WTC11 (cell line): ENCODE measurements around the gene TMPRSS5. TPM values are rescaled to one million over a fixed set of nuclear protein-coding genes. Genes with fewer than 3 reads are reported as not detected.

ENCODE experiments used
- ATAC-seq: fragments of 200-7000 bp; cut with Tn5 transposase; 2 replicates; pipeline ENCODE4 v1.10.0; 2021; ENCODE audit warnings: mild to moderate bottlenecking, moderate library complexity
- CTCF ChIA-PET: fragments of 300-600 bp; sonication (Branson Sonifier 250); formaldehyde crosslinking; loops from one replicate; lab custom pipeline; 2021; ENCODE audit warnings: antibody characterized with exemption; lab: Charles Lee
- POLR2A ChIA-PET: fragments of 350-600 bp; sonication (Branson Sonifier 250); formaldehyde crosslinking; loops from one replicate; lab custom pipeline; 2021; ENCODE audit warnings: antibody characterized with exemption; lab: Charles Lee
- DNase-seq: peaks from one replicate; pipeline ENCODE4 v3.0.0; 2021; ENCODE audit warnings: low spot score
- H3K27ac Mint-ChIP-seq: 2 replicates; pipeline ENCODE4 v1.8.0; 2021; ENCODE audit warnings: mixed read lengths
- H3K27me3 Mint-ChIP-seq: 2 replicates; pipeline ENCODE4 v1.8.0; 2021; ENCODE audit warnings: low read depth, mild to moderate bottlenecking, moderate library complexity, mixed read lengths
- H3K36me3 Mint-ChIP-seq: 2 replicates; pipeline ENCODE4 v1.8.0; 2021; ENCODE audit warnings: mixed read lengths
- H3K4me1 Mint-ChIP-seq: 2 replicates; pipeline ENCODE4 v1.8.0; 2022; ENCODE audit warnings: mixed read lengths
- H3K4me3 Mint-ChIP-seq: 2 replicates; pipeline ENCODE4 v1.8.0; 2021; ENCODE audit warnings: mild to moderate bottlenecking, moderate library complexity, mixed read lengths
- H3K9me3 Mint-ChIP-seq: 2 replicates; pipeline ENCODE4 v1.8.0; 2021; ENCODE audit warnings: mixed read lengths
- CBFB ChIP-seq: sonication (generic); formaldehyde crosslinking; IDR thresholded peaks from 2 replicates; pipeline ENCODE4 v1.8.1; 2022; ENCODE audit warnings: mild to moderate bottlenecking, low read depth, missing genetic modification reagents
- CDX4 ChIP-seq: fragments of 250-450 bp; sonication (Bioruptor Pico); IDR thresholded peaks from 2 replicates; pipeline ENCODE4 v1.9.0; 2021; ENCODE audit warnings: moderate library complexity, mild to moderate bottlenecking, inconsistent platforms, borderline replicate concordance
- CTCF ChIP-seq: fragments of 200-600 bp; IDR thresholded peaks from 2 replicates; pipeline ENCODE4 v1.8.0; 2022; ENCODE audit warnings: antibody characterized with exemption
- ELF4 ChIP-seq: sonication (generic); formaldehyde crosslinking; IDR thresholded peaks from 2 replicates; pipeline ENCODE4 v1.8.1; 2022; ENCODE audit warnings: low read depth, mild to moderate bottlenecking, moderate library complexity, missing genetic modification reagents
- EMX1 ChIP-seq: fragments of 250-450 bp; sonication (Bioruptor Pico); IDR thresholded peaks from 2 replicates; pipeline ENCODE4 v1.8.0; 2021; ENCODE audit warnings: mild to moderate bottlenecking
- FOXJ3 ChIP-seq: sonication (generic); formaldehyde crosslinking; IDR thresholded peaks from 2 replicates; pipeline ENCODE4 v1.9.0; 2021; ENCODE audit warnings: missing genetic modification reagents, mild to moderate bottlenecking, borderline replicate concordance
- FOXP1 ChIP-seq: sonication (generic); formaldehyde crosslinking; IDR thresholded peaks from 2 replicates; pipeline ENCODE4 v1.8.0; 2022; ENCODE audit warnings: missing genetic modification reagents, mild to moderate bottlenecking, moderate library complexity, borderline replicate concordance
- GABPB1 ChIP-seq: sonication (generic); formaldehyde crosslinking; IDR thresholded peaks from 2 replicates; pipeline ENCODE4 v1.8.1; 2023; ENCODE audit warnings: mild to moderate bottlenecking, missing genetic modification reagents
- GRHL2 ChIP-seq: fragments of 250-450 bp; sonication (Bioruptor Pico); IDR thresholded peaks from 2 replicates; pipeline ENCODE4 v1.8.0; 2022; ENCODE audit warnings: mild to moderate bottlenecking, moderate library complexity; ENCODE audit not compliant: insufficient replicate concordance, severe bottlenecking
- HMGXB4 ChIP-seq: sonication (generic); formaldehyde crosslinking; IDR thresholded peaks from 2 replicates; pipeline ENCODE4 v1.8.1; 2023; ENCODE audit warnings: mild to moderate bottlenecking, moderate library complexity, missing genetic modification reagents
- IRF2 ChIP-seq: sonication (generic); formaldehyde crosslinking; IDR thresholded peaks from 2 replicates; pipeline ENCODE4 v1.8.0; 2022; ENCODE audit warnings: low read depth, missing genetic modification reagents, borderline replicate concordance
- JAZF1 ChIP-seq: fragments of 250-450 bp; sonication (Bioruptor Pico); IDR thresholded peaks from 2 replicates; pipeline ENCODE4 v1.9.0; 2021; ENCODE audit warnings: moderate library complexity, mild to moderate bottlenecking, inconsistent platforms
- NFYB ChIP-seq: sonication (generic); formaldehyde crosslinking; conservative IDR thresholded peaks from 2 replicates; pipeline ENCODE4 v1.8.0; 2022; ENCODE audit warnings: low read depth, missing genetic modification reagents
- NR1H2 ChIP-seq: sonication (generic); formaldehyde crosslinking; IDR thresholded peaks from 2 replicates; pipeline ENCODE4 v1.9.0; 2021; ENCODE audit warnings: mild to moderate bottlenecking, moderate library complexity, missing genetic modification reagents
- NR2C2 ChIP-seq: sonication (generic); formaldehyde crosslinking; IDR thresholded peaks from 2 replicates; pipeline ENCODE4 v1.8.0; 2022; ENCODE audit warnings: mild to moderate bottlenecking, missing genetic modification reagents
- ZBTB21 ChIP-seq: sonication (generic); formaldehyde crosslinking; IDR thresholded peaks from 2 replicates; pipeline ENCODE4 v1.8.1; 2023; ENCODE audit warnings: mild to moderate bottlenecking, missing genetic modification reagents, borderline replicate concordance
- ZNF121 ChIP-seq: sonication (generic); formaldehyde crosslinking; IDR thresholded peaks from 2 replicates; pipeline ENCODE4 v1.8.0; 2023; ENCODE audit warnings: missing genetic modification reagents
- ZNF219 ChIP-seq: sonication (generic); formaldehyde crosslinking; IDR thresholded peaks from 2 replicates; pipeline ENCODE4 v1.8.0; 2023; ENCODE audit warnings: missing genetic modification reagents, mild to moderate bottlenecking, borderline replicate concordance
- ZNF232 ChIP-seq: sonication (generic); formaldehyde crosslinking; IDR thresholded peaks from 2 replicates; pipeline ENCODE4 v1.8.0; 2022; ENCODE audit warnings: mild to moderate bottlenecking, missing genetic modification reagents
- ZNF396 ChIP-seq: fragments of 250-450 bp; sonication (Bioruptor Pico); IDR thresholded peaks from 2 replicates; pipeline ENCODE4 v1.8.0; 2021; ENCODE audit warnings: mild to moderate bottlenecking, moderate library complexity, borderline replicate concordance
- ZNF512 ChIP-seq: sonication (generic); formaldehyde crosslinking; IDR thresholded peaks from 2 replicates; pipeline ENCODE4 v1.8.1; 2022; ENCODE audit warnings: missing genetic modification reagents, borderline replicate concordance
- ZNF671 ChIP-seq: fragments of 250-450 bp; sonication (Bioruptor Pico); IDR thresholded peaks from 2 replicates; pipeline ENCODE4 v1.8.0; 2021; ENCODE audit warnings: mild to moderate bottlenecking
- total RNA-seq: library from RNA; stranded (reverse); gene quantifications from 3 replicates; pipeline ENCODE4 v1.2.3, GENCODE V29; 2021

Gene TMPRSS5
- total RNA-seq, 1 experiment from 2014 or later: 1.7 TPM

GRCh38 chr11:113670831-113671215 is 35.3 kb downstream of the TMPRSS5 start:
- Mint-ChIP-seq H3K4me1 (peaks cover 33% of the 10 kb centered on the region), H3K36me3 (peaks cover 17% of the 10 kb centered on the region), H3K27me3 (peaks cover 19% of the 10 kb centered on the region), H3K4me3 (no peak overlapping the region), H3K9me3 (peaks cover 25% of the 10 kb centered on the region), H3K27ac (no peak overlapping the region)
- POLR2A ChIA-PET: no interaction called here
- DNase-seq (no peak), ATAC-seq (no peak)
- TF ChIP-seq CBFB: no peak
- no peak for TF ChIP-seq NFYB (CRISPR knock-in tag)
- no peak for TF ChIP-seq ZNF219 (CRISPR knock-in tag)
- TF ChIP-seq GABPB1 (CRISPR knock-in tag): no peak
- TF ChIP-seq FOXJ3 (CRISPR knock-in tag): no peak
- no peak for TF ChIP-seq NR2C2
- TF ChIP-seq ZNF671 (CRISPR knock-in tag): no peak
- no peak for TF ChIP-seq CTCF
- no peak for TF ChIP-seq EMX1 (CRISPR knock-in tag)
- no peak for TF ChIP-seq ELF4 (CRISPR knock-in tag)
- no peak for TF ChIP-seq ZNF512 (CRISPR knock-in tag)
- TF ChIP-seq JAZF1 (CRISPR knock-in tag): no peak
- TF ChIP-seq IRF2 (CRISPR knock-in tag): no peak
- no peak for TF ChIP-seq NR1H2 (CRISPR knock-in tag)
- no peak for TF ChIP-seq ZNF121 (CRISPR knock-in tag)
- CTCF ChIA-PET: interaction anchor here (1.1 kb wide), 1 partner anchor 60 kb away, joined by 3 read pairs; no protein-coding TSS in a partner anchor

GRCh38 chr11:113670149-113670830 is 35.8 kb downstream of the TMPRSS5 start:
- ATAC-seq: no peak
- no peak overlapping the region for H3K27ac Mint-ChIP-seq
- POLR2A ChIA-PET: no interaction called here

More at GRCh38 chr11:113670149-113670830, 35.8 kb downstream of the TMPRSS5 start:
- H3K9me3 Mint-ChIP-seq: peaks cover 26% of the 10 kb centered on the region
- no peak overlapping the region for H3K4me3 Mint-ChIP-seq
- TF ChIP-seq ZBTB21 (CRISPR knock-in tag): no peak
- TF ChIP-seq ZNF232 (CRISPR knock-in tag): no peak
- no peak for TF ChIP-seq HMGXB4 (CRISPR knock-in tag)
- TF ChIP-seq CDX4 (CRISPR knock-in tag): no peak
- no peak for TF ChIP-seq ZNF396 (CRISPR knock-in tag)
- TF ChIP-seq FOXJ3 (CRISPR knock-in tag): no peak
- no peak for TF ChIP-seq IRF2 (CRISPR knock-in tag)
- TF ChIP-seq GRHL2: no peak
- TF ChIP-seq EMX1 (CRISPR knock-in tag): no peak
- no peak for TF ChIP-seq FOXP1 (CRISPR knock-in tag)
- TF ChIP-seq, all 79 proteins: peak for 0
- peaks cover 19% of the 10 kb centered on the region for H3K27me3 Mint-ChIP-seq
- H3K4me1 Mint-ChIP-seq: peaks cover 33% of the 10 kb centered on the region
- no peak for DNase-seq
- H3K36me3 Mint-ChIP-seq: peaks cover 17% of the 10 kb centered on the region
- CTCF ChIA-PET: interaction anchor here (1.1 kb wide), 1 partner anchor 60 kb away, joined by 3 read pairs; no protein-coding TSS in a partner anchor
